NCI-H2227 (cell line): ENCODE measurements around the gene CEP78.
A peak's percentile ranks its signal among the peaks of the same experiment; 100 is the strongest.

Source experiments
- DNase-seq: peaks from one replicate; lab custom pipeline; 2025; ENCODE audit not compliant: unreplicated experiment; lab: John Stamatoyannopoulos, UW

CEP78 gene

GRCh38 chr9:78286125-78286524 lies 50.2 kb downstream of the CEP78 start:
- no peak for DNase-seq

- no peak for DNase-seq
Measured at GRCh38 chr9:78286946-78287388, 51.1 kb downstream of the CEP78 start.

GRCh38 chr9:78288214-78288892 lies 52.5 kb downstream of the CEP78 start:
- no peak for DNase-seq

- DNase-seq: no peak
Measured at GRCh38 chr9:78289474-78289873, 53.6 kb downstream of the CEP78 start.

- DNase-seq: no peak
Measured at GRCh38 chr9:78291240-78291925, 55.5 kb downstream of the CEP78 start.

GRCh38 chr9:78292026-78292425 lies 56.2 kb downstream of the CEP78 start:
- DNase-seq: no peak

GRCh38 chr9:78292716-78293497 lies 57.0 kb downstream of the CEP78 start:
- no peak for DNase-seq

- DNase-seq: no peak
Measured at GRCh38 chr9:78294290-78295176, 58.7 kb downstream of the CEP78 start.

- DNase-seq: no peak
Measured at GRCh38 chr9:78295177-78295575, 59.3 kb downstream of the CEP78 start.

- DNase-seq: no peak
Measured at GRCh38 chr9:78295731-78296130, 59.9 kb downstream of the CEP78 start.

- peak; percentile 37 for DNase-seq
Measured at GRCh38 chr9:78296201-78296892, 60.5 kb downstream of the CEP78 start.

- DNase-seq: peak; percentile 95
Measured at GRCh38 chr9:78296893-78297671, 61.2 kb downstream of the CEP78 start, which contains the start of gene PSAT1. Gene PSAT1, plus strand, starts transcription at chr9:78297125. Its CDS starts 86 bp downstream, at chr9:78297211.

- no peak for DNase-seq
Measured at GRCh38 chr9:78297672-78297961, 61.7 kb downstream of the CEP78 start.

GRCh38 chr9:78298046-78298765 lies 62.3 kb downstream of the CEP78 start:
- DNase-seq: peak; percentile 29

- no peak for DNase-seq
Measured at GRCh38 chr9:78300209-78300608, 64.3 kb downstream of the CEP78 start.

- DNase-seq: no peak
Measured at GRCh38 chr9:78301466-78301865, 65.6 kb downstream of the CEP78 start.

- no peak for DNase-seq
Measured at GRCh38 chr9:78303377-78304062, 67.6 kb downstream of the CEP78 start.

- DNase-seq: no peak
Measured at GRCh38 chr9:78304357-78304756, 68.5 kb downstream of the CEP78 start.
